Measurements from ENCODE around the gene GALNT2. TPM values are rescaled to one million over a fixed set of nuclear protein-coding genes. Genes with fewer than 3 reads are reported as not detected.

Gene GALNT2
- total and polyA plus RNA-seq, 2 of the 4 experiments (the other 2 are of a cell fraction), result 50.4 to 189 TPM

- peak overlapping the region; percentile 52; the same call in 1 of the 2 replicates for H2BK20ac ChIP-seq (ENCODE audit: low read depth, low read length)
- no peak overlapping the region for H3K4me3 ChIP-seq (ENCODE audit: insufficient read depth, low read depth, low read length)
- H2AFZ ChIP-seq (replicated peaks; ENCODE audit: low read length, poor library complexity), result no peak overlapping the region
- H3K23ac ChIP-seq (ENCODE audit: low read depth, low read length), result peak overlapping the region; percentile 45; the same call in 1 of the 2 replicates
- peak overlapping the region; percentile 46 for H3K14ac ChIP-seq (replicated peaks; ENCODE audit: low read depth, low read length)
- no peak overlapping the region; a peak in 1 of 4 replicates for H4K8ac ChIP-seq (ENCODE audit: low read depth in 2 of 2, low read length in 2 of 2)
- H2AK9ac ChIP-seq (replicated peaks; ENCODE audit: low read depth, low read length, poor library complexity), result no peak overlapping the region
- BruUV-seq (replicated peaks), result no TSS peak
- intact Hi-C loops (cut with micrococcal nuclease), result no loop called here
- no peak overlapping the region for H3K27ac ChIP-seq (ENCODE audit: insufficient read depth, low read length)
- ATAC-seq (ENCODE audit: low read depth) (no peak), DNase-seq (no peak)
- H3K18ac ChIP-seq (ENCODE audit: low read depth, low read length), result peak overlapping the region; percentile 57; the same call in 1 of the 2 replicates
- H3K56ac ChIP-seq (ENCODE audit: extremely low read depth, insufficient read depth, low read length), result no peak overlapping the region
- H3K9me3 ChIP-seq (ENCODE audit: control insufficient read depth, insufficient read depth, low read length), result no peaks in the 10 kb centered on the region
- 0 out of 2 replicates have a peak overlapping the region, but pooled peaks have one; percentile 11 for H2BK120ac ChIP-seq (ENCODE audit: low read depth, low read length)
- CTCF ChIA-PET, result interaction anchor here (0.6 kb wide), 1 partner anchor 107 kb away, joined by 4 read pairs; no protein-coding TSS in a partner anchor
- WGBS, 2 experiments (ENCODE audit: extremely low coverage in 2 of 2, insufficient read length in 1 of 2), result 87% methylated on average over 3 of the region's 3 CpGs; no CpG with 5 or more reads in 1 of the 2 experiments
- H2BK15ac ChIP-seq (ENCODE audit: low read depth, low read length), result 0 out of 3 replicates have a peak overlapping the region, but pooled peaks have one; percentile 12
- peaks cover 32 to 92% of the 10 kb centered on the region in 2 experiments for H3K79me1 ChIP-seq (ENCODE audit: low read depth in 1 of 2, low read length in 2 of 2)
- dilution Hi-C loops (cut with HindIII; ENCODE audit: low sequenced_read_pairs, unreplicated experiment), result no loop called here
- peaks cover 30% of the 10 kb centered on the region for H3K4me1 ChIP-seq (ENCODE audit: control insufficient read depth, insufficient read depth, low read length)
- no peaks in the 10 kb centered on the region for H3K27me3 ChIP-seq (ENCODE audit: control insufficient read depth, insufficient read depth, low read length)
- peak overlapping the region; percentile 10; the same call in 1 of the 2 replicates for H4K5ac ChIP-seq (ENCODE audit: low read depth, low read length)
- peaks cover 6% of the 10 kb centered on the region; the same call in 1 of the 2 replicates for H3K36me3 ChIP-seq (ENCODE audit: control insufficient read depth, insufficient read depth, low read length)
- H3K9ac ChIP-seq (ENCODE audit: low read depth, low read length), result no peak overlapping the region
- H2BK5ac ChIP-seq (ENCODE audit: low read depth, low read length, poor library complexity, severe bottlenecking), result peak overlapping the region; percentile 62
- no peak overlapping the region for H4K91ac ChIP-seq (ENCODE audit: insufficient read depth, low read depth, low read length)
- H4K20me1 ChIP-seq (ENCODE audit: insufficient read depth, low read length), result peaks cover 62% of the 10 kb centered on the region
- peak overlapping the region; percentile 56; the same call in 1 of the 2 replicates for H2AK5ac ChIP-seq (ENCODE audit: low read depth, low read length)
- in situ Hi-C loops (cut with MboI; ENCODE audit: low sequenced_read_pairs), result loop anchor here (25.0 kb wide), 1 partner anchor 785 kb away; the partner anchor contains the start of gene C1orf198
- peak overlapping the region; percentile 63; the same call in 1 of the 2 replicates for H3K4ac ChIP-seq (ENCODE audit: low read depth, low read length)
- POLR2A ChIA-PET (ENCODE audit: unreplicated experiment), result no interaction called here
- no peak overlapping the region; the same call in 1 of the 2 replicates for H3K4me2 ChIP-seq (ENCODE audit: low read depth, low read length)
- peaks cover 52% of the 10 kb centered on the region for H3K9me1 ChIP-seq (ENCODE audit: insufficient read depth, low read length)
- TF ChIP-seq USF2 (IDR thresholded peaks at IDR 0.05; ENCODE audit: low read depth, low read length), result no peak
Measured at GRCh38 chr1:230077011-230077410, 10.0 kb downstream of the GALNT2 start.

All from IMR-90 (cell line).